Measurements from ENCODE around the gene LMX1A.

LMX1A gene

GRCh38 chr1:165355977-165356811 lies at the start of gene LMX1A:
Gene LMX1A (minus strand): TSS chr1:165356715. CDS start chr1:165355559, 1,156 bp downstream.
- H3K9me3 Mint-ChIP-seq: no peaks in the 10 kb centered on the region
- H3K27me3 Mint-ChIP-seq (ENCODE audit: low read depth): peaks cover 83% of the 10 kb centered on the region
- no peak within 1 kb of the TSS for H3K4me3 Mint-ChIP-seq
- H3K36me3 Mint-ChIP-seq (ENCODE audit: low read depth): no peaks in the 10 kb centered on the region
- H3K27ac Mint-ChIP-seq: peak within 1 kb of the TSS; percentile 52
- H3K4me1 Mint-ChIP-seq (ENCODE audit: low read depth): no peaks in the 10 kb centered on the region

- peaks cover 6% of the 10 kb centered on the region for H3K4me1 Mint-ChIP-seq (ENCODE audit: low read depth)
- no peaks in the 10 kb centered on the region for H3K36me3 Mint-ChIP-seq (ENCODE audit: low read depth)
- H3K9me3 Mint-ChIP-seq: no peaks in the 10 kb centered on the region
- peaks cover 50% of the 10 kb centered on the region for H3K27me3 Mint-ChIP-seq (ENCODE audit: low read depth)
- no peak overlapping the region for H3K4me3 Mint-ChIP-seq
- no peak overlapping the region for H3K27ac Mint-ChIP-seq
These were observed 47.4 kb upstream of the LMX1A start for GRCh38 chr1:165403835-165404482.

GRCh38 chr1:165402517-165403111 lies 46.1 kb upstream of the LMX1A start:
- Mint-ChIP-seq H3K27me3 (ENCODE audit: low read depth) (peaks cover 49% of the 10 kb centered on the region), H3K27ac (no peak overlapping the region), H3K36me3 (ENCODE audit: low read depth) (no peaks in the 10 kb centered on the region), H3K4me3 (no peak overlapping the region), H3K9me3 (no peaks in the 10 kb centered on the region), H3K4me1 (ENCODE audit: low read depth) (peaks cover 11% of the 10 kb centered on the region)

GRCh38 chr1:165397944-165398343 lies 41.4 kb upstream of the LMX1A start:
- Mint-ChIP-seq H3K4me3 (no peak overlapping the region), H3K4me1 (ENCODE audit: low read depth) (peaks cover 14% of the 10 kb centered on the region), H3K27ac (no peak overlapping the region), H3K27me3 (ENCODE audit: low read depth) (peaks cover 65% of the 10 kb centered on the region), H3K36me3 (ENCODE audit: low read depth) (peaks cover 2% of the 10 kb centered on the region), H3K9me3 (no peaks in the 10 kb centered on the region)

- Mint-ChIP-seq H3K4me3 (no peak overlapping the region), H3K36me3 (ENCODE audit: low read depth) (peaks cover 3% of the 10 kb centered on the region), H3K4me1 (ENCODE audit: low read depth) (peaks cover 22% of the 10 kb centered on the region), H3K9me3 (no peaks in the 10 kb centered on the region), H3K27ac (no peak overlapping the region), H3K27me3 (ENCODE audit: low read depth) (peaks cover 86% of the 10 kb centered on the region)
These were observed 39.4 kb upstream of the LMX1A start for GRCh38 chr1:165395901-165396300.

- peaks cover 86% of the 10 kb centered on the region for H3K27me3 Mint-ChIP-seq (ENCODE audit: low read depth)
- no peak overlapping the region for H3K4me3 Mint-ChIP-seq
- H3K4me1 Mint-ChIP-seq (ENCODE audit: low read depth): peaks cover 22% of the 10 kb centered on the region
- H3K36me3 Mint-ChIP-seq (ENCODE audit: low read depth): peaks cover 3% of the 10 kb centered on the region
- no peak overlapping the region for H3K27ac Mint-ChIP-seq
- no peaks in the 10 kb centered on the region for H3K9me3 Mint-ChIP-seq
These were observed 39.0 kb upstream of the LMX1A start for GRCh38 chr1:165395478-165395877.

GRCh38 chr1:165392634-165393571 lies 36.4 kb upstream of the LMX1A start:
- Mint-ChIP-seq H3K27ac (peak overlapping the region; percentile 82), H3K27me3 (ENCODE audit: low read depth) (peaks cover 86% of the 10 kb centered on the region), H3K9me3 (no peaks in the 10 kb centered on the region), H3K4me3 (peak overlapping the region; percentile 41), H3K36me3 (ENCODE audit: low read depth) (peaks cover 3% of the 10 kb centered on the region), H3K4me1 (ENCODE audit: low read depth) (peaks cover 17% of the 10 kb centered on the region)

GRCh38 chr1:165389609-165390008 lies 33.1 kb upstream of the LMX1A start:
- H3K27ac Mint-ChIP-seq: no peak overlapping the region
- H3K27me3 Mint-ChIP-seq (ENCODE audit: low read depth): peaks cover 89% of the 10 kb centered on the region
- peaks cover 3% of the 10 kb centered on the region for H3K36me3 Mint-ChIP-seq (ENCODE audit: low read depth)
- no peaks in the 10 kb centered on the region for H3K9me3 Mint-ChIP-seq
- peaks cover 14% of the 10 kb centered on the region for H3K4me1 Mint-ChIP-seq (ENCODE audit: low read depth)
- H3K4me3 Mint-ChIP-seq: no peak overlapping the region

- H3K27ac Mint-ChIP-seq: no peak overlapping the region
- H3K36me3 Mint-ChIP-seq (ENCODE audit: low read depth): peaks cover 1% of the 10 kb centered on the region
- no peak overlapping the region for H3K4me3 Mint-ChIP-seq
- H3K4me1 Mint-ChIP-seq (ENCODE audit: low read depth): peaks cover 7% of the 10 kb centered on the region
- H3K9me3 Mint-ChIP-seq: no peaks in the 10 kb centered on the region
- H3K27me3 Mint-ChIP-seq (ENCODE audit: low read depth): peaks cover 81% of the 10 kb centered on the region
These were observed 31.4 kb upstream of the LMX1A start for GRCh38 chr1:165387961-165388360.

GRCh38 chr1:165387505-165387904 lies 31.0 kb upstream of the LMX1A start:
- Mint-ChIP-seq H3K4me1 (ENCODE audit: low read depth) (peaks cover 4% of the 10 kb centered on the region), H3K27me3 (ENCODE audit: low read depth) (peaks cover 79% of the 10 kb centered on the region), H3K4me3 (no peak overlapping the region), H3K27ac (no peak overlapping the region), H3K9me3 (no peaks in the 10 kb centered on the region), H3K36me3 (ENCODE audit: low read depth) (no peaks in the 10 kb centered on the region)

- H3K4me3 Mint-ChIP-seq: no peak overlapping the region
- H3K27me3 Mint-ChIP-seq (ENCODE audit: low read depth): peaks cover 68% of the 10 kb centered on the region
- no peak overlapping the region for H3K27ac Mint-ChIP-seq
- H3K4me1 Mint-ChIP-seq (ENCODE audit: low read depth): no peaks in the 10 kb centered on the region
- H3K9me3 Mint-ChIP-seq: no peaks in the 10 kb centered on the region
- H3K36me3 Mint-ChIP-seq (ENCODE audit: low read depth): no peaks in the 10 kb centered on the region
These were observed 27.3 kb upstream of the LMX1A start for GRCh38 chr1:165383599-165384405.

GRCh38 chr1:165383067-165383466 lies 26.6 kb upstream of the LMX1A start:
- no peak overlapping the region for H3K27ac Mint-ChIP-seq
- no peaks in the 10 kb centered on the region for H3K36me3 Mint-ChIP-seq (ENCODE audit: low read depth)
- H3K4me3 Mint-ChIP-seq: no peak overlapping the region
- no peaks in the 10 kb centered on the region for H3K4me1 Mint-ChIP-seq (ENCODE audit: low read depth)
- H3K27me3 Mint-ChIP-seq (ENCODE audit: low read depth): peaks cover 65% of the 10 kb centered on the region
- H3K9me3 Mint-ChIP-seq: no peaks in the 10 kb centered on the region

- no peak overlapping the region for H3K4me3 Mint-ChIP-seq
- peaks cover 3% of the 10 kb centered on the region for H3K4me1 Mint-ChIP-seq (ENCODE audit: low read depth)
- no peak overlapping the region for H3K27ac Mint-ChIP-seq
- H3K36me3 Mint-ChIP-seq (ENCODE audit: low read depth): no peaks in the 10 kb centered on the region
- H3K27me3 Mint-ChIP-seq (ENCODE audit: low read depth): peaks cover 63% of the 10 kb centered on the region
- H3K9me3 Mint-ChIP-seq: no peaks in the 10 kb centered on the region
These were observed 25.4 kb upstream of the LMX1A start for GRCh38 chr1:165381745-165382505.
